A673 (cell line): ENCODE results near the gene MMP24.

Experiments
- EZH2 ChIP-seq: fragments of 200-600 bp; sonication (generic); IDR thresholded peaks from 2 replicates; pipeline ENCODE4 v1.6.1; 2017; ENCODE audit warnings: borderline replicate concordance, low read depth, mild to moderate bottlenecking, mixed read lengths, antibody characterized with exemption, low read length; ENCODE audit not compliant: poor library complexity, severe bottlenecking
- TF ChIP-seq, protein P1 (sequence below): fragments of 300-800, 200-600 bp; sonication (generic); conservative IDR thresholded peaks from 2 replicates; pipeline ENCODE4 v1.5.1; 2017; ENCODE audit warnings: low read depth, mild to moderate bottlenecking, antibody characterized with exemption, low read length, moderate library complexity, mixed read lengths

DNA sequence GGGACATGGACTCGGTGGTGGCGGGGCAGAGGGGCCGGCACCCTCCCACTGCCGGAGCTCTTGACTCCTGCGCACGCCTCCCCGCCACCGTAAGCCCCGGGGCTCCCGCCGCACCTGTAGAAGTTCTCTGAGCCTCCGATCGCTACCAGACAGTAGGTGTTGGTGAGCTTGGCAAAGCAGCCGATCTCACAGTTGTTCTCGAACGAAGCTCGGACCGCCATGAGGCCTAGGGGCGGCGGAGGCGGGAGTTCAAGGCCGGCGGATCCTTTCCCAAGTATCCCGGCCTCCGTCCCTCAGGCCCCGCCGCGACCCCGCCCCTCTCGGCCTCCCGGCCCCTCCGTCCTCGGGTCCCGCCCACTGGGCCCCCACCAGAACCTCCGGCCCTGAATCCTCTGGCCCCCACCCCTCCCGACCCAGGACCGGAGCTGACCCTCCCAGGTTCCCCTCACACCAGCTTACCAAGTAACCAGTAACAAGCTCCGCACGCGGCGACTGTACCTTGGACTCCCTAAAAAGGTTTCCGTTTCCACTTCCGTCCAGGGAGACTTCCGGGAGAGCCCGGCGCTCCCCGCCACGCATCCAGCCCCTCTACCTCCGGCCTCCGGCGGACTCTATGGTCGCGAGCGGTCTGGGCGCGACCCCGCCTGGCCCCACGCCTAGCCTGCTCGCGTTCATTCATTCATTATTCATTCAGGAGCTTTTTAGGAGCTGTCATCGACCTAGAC lies 57.9 kb downstream of the MMP24 start, which contains the start of gene EIF6:
- TF ChIP-seq, protein P1, sequence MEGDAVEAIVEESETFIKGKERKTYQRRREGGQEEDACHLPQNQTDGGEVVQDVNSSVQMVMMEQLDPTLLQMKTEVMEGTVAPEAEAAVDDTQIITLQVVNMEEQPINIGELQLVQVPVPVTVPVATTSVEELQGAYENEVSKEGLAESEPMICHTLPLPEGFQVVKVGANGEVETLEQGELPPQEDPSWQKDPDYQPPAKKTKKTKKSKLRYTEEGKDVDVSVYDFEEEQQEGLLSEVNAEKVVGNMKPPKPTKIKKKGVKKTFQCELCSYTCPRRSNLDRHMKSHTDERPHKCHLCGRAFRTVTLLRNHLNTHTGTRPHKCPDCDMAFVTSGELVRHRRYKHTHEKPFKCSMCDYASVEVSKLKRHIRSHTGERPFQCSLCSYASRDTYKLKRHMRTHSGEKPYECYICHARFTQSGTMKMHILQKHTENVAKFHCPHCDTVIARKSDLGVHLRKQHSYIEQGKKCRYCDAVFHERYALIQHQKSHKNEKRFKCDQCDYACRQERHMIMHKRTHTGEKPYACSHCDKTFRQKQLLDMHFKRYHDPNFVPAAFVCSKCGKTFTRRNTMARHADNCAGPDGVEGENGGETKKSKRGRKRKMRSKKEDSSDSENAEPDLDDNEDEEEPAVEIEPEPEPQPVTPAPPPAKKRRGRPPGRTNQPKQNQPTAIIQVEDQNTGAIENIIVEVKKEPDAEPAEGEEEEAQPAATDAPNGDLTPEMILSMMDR: no peak
- no peak for TF ChIP-seq EZH2
